Measurements from ENCODE around the gene FAM185A.

GRCh38 chr7:102856036-102856435 lies 107.2 kb downstream of the FAM185A start:
- TF ChIP-seq CTCF (IDR thresholded peaks at IDR 0.05) (no peak), POLR2A (IDR thresholded peaks at IDR 0.05) (no peak)
